Uterine smooth muscle cell (primary cell): ENCODE measurements around the gene GRIA3. TPM values are rescaled to one million over a fixed set of nuclear protein-coding genes. Genes with fewer than 3 reads are reported as not detected.

Experiments
- total RNA-seq: library from RNA; depleted of rRNA; stranded (reverse); fragments of >200 nt; gene quantifications from 2 replicates; pipeline ENCODE4 v1.2.3, GENCODE V29; 2014

The GRIA3 gene
- total RNA-seq, result 5.1 and 15.0 TPM in 2 replicates

GRCh38 chrX:123184219-123184865, at the start of gene GRIA3:
Gene GRIA3, plus strand, starts transcription at chrX:123184278. Its CDS starts 258 bp downstream, at chrX:123184536.

